Measurements from ENCODE around the gene ZKSCAN5.

Gene ZKSCAN5

GRCh38 chr7:99473315-99473596 is 31.2 kb upstream of the ZKSCAN5 start:
- Histone ChIP-seq H3K4me2 (ENCODE audit: low read depth, low read length, poor library complexity, severe bottlenecking) (peak overlapping the region; percentile 60), H3K27me3 (ENCODE audit: low read length) (no peaks in the 10 kb centered on the region), H3K9me2 (replicated peaks; ENCODE audit: insufficient read depth, low read length) (no peaks in the 10 kb centered on the region), H3K9me3 (ENCODE audit: insufficient read depth, low read length) (no peaks in the 10 kb centered on the region), H3K36me3 (ENCODE audit: low read length) (no peaks in the 10 kb centered on the region), H3K9ac (ENCODE audit: low read length) (peak overlapping the region; percentile 79), H3F3A (ENCODE audit: insufficient read depth) (peaks cover 15% of the 10 kb centered on the region), H3K27ac (ENCODE audit: low read depth, low read length) (peak overlapping the region; percentile 88), H3K79me2 (ENCODE audit: insufficient read depth, low read length) (peaks cover 55% of the 10 kb centered on the region), H3K4me3 (ENCODE audit: insufficient read depth, low read length, poor library complexity, severe bottlenecking) (peak overlapping the region; percentile 89), H4K20me1 (ENCODE audit: low read depth, low read length) (no peaks in the 10 kb centered on the region), H2AFZ (ENCODE audit: low read depth, low read length, severe bottlenecking) (peak overlapping the region; percentile 52)
- TF ChIP-seq CTCF (IDR thresholded peaks at IDR 0.05; ENCODE audit: insufficient read depth, low read length, poor library complexity, severe bottlenecking) (no peak), EZH2phosphoT487 (conservative IDR thresholded peaks at IDR 0.05; ENCODE audit: low read length) (no peak)

GRCh38 chr7:99476107-99476506 is 28.4 kb upstream of the ZKSCAN5 start:
- H2AFZ ChIP-seq (ENCODE audit: low read depth, low read length, severe bottlenecking), result no peak overlapping the region
- no peak overlapping the region for H3K9ac ChIP-seq (ENCODE audit: low read length)
- H3K27ac ChIP-seq (ENCODE audit: low read depth, low read length), result no peak overlapping the region
- H4K20me1 ChIP-seq (ENCODE audit: low read depth, low read length), result no peaks in the 10 kb centered on the region
- peaks cover 71% of the 10 kb centered on the region for H3K79me2 ChIP-seq (ENCODE audit: insufficient read depth, low read length)
- peaks cover 2% of the 10 kb centered on the region; the same call in 1 of the 2 replicates for H3K36me3 ChIP-seq (ENCODE audit: low read length)
- H3K9me2 ChIP-seq (replicated peaks; ENCODE audit: insufficient read depth, low read length), result no peaks in the 10 kb centered on the region
- H3F3A ChIP-seq (ENCODE audit: insufficient read depth), result peaks cover 12% of the 10 kb centered on the region; the same call in 1 of the 2 replicates
- H3K9me3 ChIP-seq (ENCODE audit: insufficient read depth, low read length), result no peaks in the 10 kb centered on the region
- TF ChIP-seq CTCF (IDR thresholded peaks at IDR 0.05; ENCODE audit: insufficient read depth, low read length, poor library complexity, severe bottlenecking), result no peak
- no peak for TF ChIP-seq EZH2phosphoT487 (conservative IDR thresholded peaks at IDR 0.05; ENCODE audit: low read length)
- H3K4me2 ChIP-seq (ENCODE audit: low read depth, low read length, poor library complexity, severe bottlenecking), result no peak overlapping the region
- H3K4me3 ChIP-seq (ENCODE audit: insufficient read depth, low read length, poor library complexity, severe bottlenecking), result no peak overlapping the region
- H3K27me3 ChIP-seq (ENCODE audit: low read length), result no peaks in the 10 kb centered on the region

- Histone ChIP-seq H3K27me3 (ENCODE audit: low read length) (no peaks in the 10 kb centered on the region), H3K36me3 (ENCODE audit: low read length) (peaks cover 7% of the 10 kb centered on the region; the same call in 1 of the 2 replicates), H3F3A (ENCODE audit: insufficient read depth) (peaks cover 13% of the 10 kb centered on the region; the same call in 1 of the 2 replicates), H2AFZ (ENCODE audit: low read depth, low read length, severe bottlenecking) (no peak overlapping the region), H3K9me2 (replicated peaks; ENCODE audit: insufficient read depth, low read length) (no peaks in the 10 kb centered on the region), H3K9me3 (ENCODE audit: insufficient read depth, low read length) (no peaks in the 10 kb centered on the region), H4K20me1 (ENCODE audit: low read depth, low read length) (no peaks in the 10 kb centered on the region), H3K4me2 (ENCODE audit: low read depth, low read length, poor library complexity, severe bottlenecking) (no peak overlapping the region), H3K79me2 (ENCODE audit: insufficient read depth, low read length) (peaks cover 61% of the 10 kb centered on the region), H3K27ac (ENCODE audit: low read depth, low read length) (no peak overlapping the region), H3K9ac (ENCODE audit: low read length) (no peak overlapping the region), H3K4me3 (ENCODE audit: insufficient read depth, low read length, poor library complexity, severe bottlenecking) (no peak overlapping the region)
- no peak for TF ChIP-seq EZH2phosphoT487 (conservative IDR thresholded peaks at IDR 0.05; ENCODE audit: low read length)
- no peak for TF ChIP-seq CTCF (IDR thresholded peaks at IDR 0.05; ENCODE audit: insufficient read depth, low read length, poor library complexity, severe bottlenecking)
Measured at GRCh38 chr7:99478464-99479440, 25.7 kb upstream of the ZKSCAN5 start.
